HFF-Myc (cell line): ENCODE measurements around the gene CPZ.

ENCODE experiments used
- DNase-seq: peaks from one replicate; pipeline ENCODE4 v3.0.0-alpha.2; 2011; ENCODE audit warnings: low read depth; ENCODE audit errors: extremely low read depth
- H3K4me3 ChIP-seq: replicated peaks from 2 replicates; pipeline ENCODE4 v1.5.1; 2011; ENCODE audit warnings: low read depth, mild to moderate bottlenecking, control low read depth, low read length
- TF ChIP-seq, protein P1 (sequence below): IDR thresholded peaks from 2 replicates; pipeline ENCODE4 v1.5.1; 2012; ENCODE audit warnings: mild to moderate bottlenecking, low read depth, low read length, control low read depth; ENCODE audit errors: missing control alignments

Gene CPZ

DNA sequence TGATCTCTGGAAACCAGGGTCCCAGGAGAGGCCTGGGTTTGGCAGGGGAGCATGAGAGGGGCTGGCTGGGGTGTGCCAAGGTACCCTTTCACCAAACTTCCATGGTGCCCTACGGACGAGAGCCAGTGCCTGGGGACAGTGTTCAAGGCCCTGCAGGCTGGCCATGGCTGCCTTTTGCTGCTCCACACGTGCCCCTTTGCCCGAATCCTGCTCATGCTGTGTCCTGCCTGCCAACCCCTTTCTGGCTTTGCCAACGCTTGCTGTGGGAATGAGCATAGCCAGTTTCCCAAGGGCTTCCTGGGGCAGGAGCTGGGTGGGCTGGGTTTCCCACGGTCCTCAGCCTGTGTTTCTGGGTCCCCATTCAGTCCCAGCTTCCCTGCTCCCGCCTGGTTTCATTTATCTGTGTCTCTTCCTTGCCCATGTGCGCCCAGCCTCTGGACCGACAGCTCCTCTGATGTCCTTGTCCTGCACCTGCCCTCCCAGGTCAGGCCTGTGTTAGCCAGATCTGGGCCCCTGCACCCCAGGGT is 17.3 kb downstream of the CPZ start:
- TF ChIP-seq, protein P1, sequence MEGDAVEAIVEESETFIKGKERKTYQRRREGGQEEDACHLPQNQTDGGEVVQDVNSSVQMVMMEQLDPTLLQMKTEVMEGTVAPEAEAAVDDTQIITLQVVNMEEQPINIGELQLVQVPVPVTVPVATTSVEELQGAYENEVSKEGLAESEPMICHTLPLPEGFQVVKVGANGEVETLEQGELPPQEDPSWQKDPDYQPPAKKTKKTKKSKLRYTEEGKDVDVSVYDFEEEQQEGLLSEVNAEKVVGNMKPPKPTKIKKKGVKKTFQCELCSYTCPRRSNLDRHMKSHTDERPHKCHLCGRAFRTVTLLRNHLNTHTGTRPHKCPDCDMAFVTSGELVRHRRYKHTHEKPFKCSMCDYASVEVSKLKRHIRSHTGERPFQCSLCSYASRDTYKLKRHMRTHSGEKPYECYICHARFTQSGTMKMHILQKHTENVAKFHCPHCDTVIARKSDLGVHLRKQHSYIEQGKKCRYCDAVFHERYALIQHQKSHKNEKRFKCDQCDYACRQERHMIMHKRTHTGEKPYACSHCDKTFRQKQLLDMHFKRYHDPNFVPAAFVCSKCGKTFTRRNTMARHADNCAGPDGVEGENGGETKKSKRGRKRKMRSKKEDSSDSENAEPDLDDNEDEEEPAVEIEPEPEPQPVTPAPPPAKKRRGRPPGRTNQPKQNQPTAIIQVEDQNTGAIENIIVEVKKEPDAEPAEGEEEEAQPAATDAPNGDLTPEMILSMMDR = no peak
- DNase-seq = no peak
- no peak overlapping the region for H3K4me3 ChIP-seq

DNA sequence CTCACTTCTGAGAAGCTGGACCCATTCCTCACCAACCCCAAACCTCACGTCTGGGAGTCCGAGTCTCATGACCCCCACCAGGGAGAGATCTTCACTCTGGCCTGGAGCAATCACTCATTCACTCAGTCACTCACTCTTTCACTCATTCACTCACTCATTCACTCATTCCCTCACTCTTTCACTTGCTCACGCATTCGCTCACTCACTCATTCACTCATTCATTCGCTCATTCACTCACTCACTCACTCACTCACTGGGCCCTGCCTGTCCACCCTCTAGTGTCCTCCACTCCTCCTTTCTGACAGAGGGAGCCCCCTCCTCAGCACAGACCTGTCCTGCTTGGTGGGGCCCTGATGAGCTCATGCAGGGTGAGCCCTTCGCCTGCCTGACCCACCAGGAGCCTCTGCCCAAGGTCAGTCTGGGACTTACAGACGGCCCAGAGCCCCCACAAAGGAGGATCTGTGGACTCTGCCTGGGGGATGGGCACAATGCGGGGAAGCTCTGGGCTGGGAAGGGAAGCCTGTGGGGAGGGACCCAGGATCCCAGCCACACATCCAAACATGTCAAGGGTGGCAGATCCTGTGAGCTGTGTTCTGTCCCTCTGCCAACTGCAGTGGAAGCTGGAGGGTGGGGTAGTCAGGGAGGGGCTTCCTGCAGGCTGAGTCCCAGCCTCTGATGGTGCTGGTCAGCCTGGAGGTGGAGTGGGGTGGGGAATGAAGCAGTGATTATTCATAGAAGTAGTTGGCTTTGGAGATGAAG is 18.5 kb downstream of the CPZ start:
- DNase-seq = no peak
- H3K4me3 ChIP-seq = no peak overlapping the region
- TF ChIP-seq, protein P1 = no peak

DNA sequence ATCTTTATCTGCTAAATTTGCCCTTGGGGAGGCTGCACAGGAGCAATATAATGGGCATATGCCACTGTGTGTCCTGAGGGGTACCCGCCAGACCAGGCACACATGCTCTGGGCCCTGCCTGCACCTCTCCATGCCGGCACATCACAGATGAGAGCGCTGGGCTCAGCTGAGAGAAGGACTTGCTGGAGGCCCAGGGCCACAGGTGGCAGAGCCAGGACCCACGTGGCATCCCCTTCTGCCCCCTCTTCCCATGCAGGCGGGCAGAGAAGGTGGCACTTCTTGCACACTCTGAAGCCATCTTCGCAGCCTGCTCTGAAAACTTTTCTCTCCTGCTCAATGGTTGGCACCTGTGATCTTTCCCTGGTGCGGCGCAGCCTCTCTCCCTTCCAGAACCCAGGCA is 20.1 kb downstream of the CPZ start:
- TF ChIP-seq, protein P1 = no peak
- DNase-seq = no peak

DNA sequence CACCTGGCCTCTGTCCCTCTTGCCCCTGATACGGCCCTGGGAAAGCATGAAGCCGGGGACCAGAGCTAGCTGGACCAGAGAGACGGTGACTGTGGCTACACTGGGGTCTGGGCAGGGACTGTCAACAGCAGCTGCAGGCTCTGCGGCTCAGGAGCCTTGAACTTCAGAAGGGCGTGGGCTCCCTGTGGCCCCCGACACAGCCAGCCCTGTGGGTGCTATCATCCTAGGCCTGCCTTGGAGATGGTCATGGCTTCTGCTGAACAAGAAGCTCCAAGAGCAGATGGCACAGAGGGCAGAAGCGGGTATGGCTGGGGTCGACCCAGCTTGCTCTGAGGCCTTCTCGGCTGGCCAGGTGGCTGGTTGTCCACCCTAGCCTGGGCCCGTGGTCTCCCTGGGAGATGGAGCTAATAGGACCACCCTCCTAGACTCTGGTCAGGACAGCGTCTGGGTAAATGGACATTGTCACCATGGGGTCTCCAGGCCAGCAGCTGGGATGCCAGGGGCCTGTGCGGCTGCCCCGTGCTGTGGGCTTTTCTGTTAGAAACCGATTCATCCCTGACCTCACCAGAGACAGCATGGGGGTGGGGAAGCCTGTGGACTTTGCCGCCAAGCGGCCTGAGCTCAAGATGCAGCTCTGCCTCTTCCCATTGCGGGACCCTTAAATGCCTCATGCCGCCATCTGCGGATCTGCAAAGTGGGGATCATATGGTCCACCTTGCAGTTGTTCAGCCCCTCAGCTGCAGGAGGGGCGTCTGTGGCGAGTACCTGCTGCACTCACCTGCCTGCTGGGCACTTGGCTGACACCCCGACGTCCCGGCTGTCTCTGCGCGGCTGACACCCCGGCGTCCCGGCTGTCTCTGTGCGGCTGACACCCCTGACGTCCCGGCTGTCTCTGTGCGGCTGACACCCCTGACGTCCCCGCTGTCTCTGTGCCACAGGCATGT is 21.1 kb downstream of the CPZ start:
- H3K4me3 ChIP-seq = no peak overlapping the region
- DNase-seq = no peak
- TF ChIP-seq, protein P1 = no peak

More for the DNA sequence above, 20.1 kb downstream of the CPZ start:
- H3K4me3 ChIP-seq = no peak overlapping the region

DNA sequence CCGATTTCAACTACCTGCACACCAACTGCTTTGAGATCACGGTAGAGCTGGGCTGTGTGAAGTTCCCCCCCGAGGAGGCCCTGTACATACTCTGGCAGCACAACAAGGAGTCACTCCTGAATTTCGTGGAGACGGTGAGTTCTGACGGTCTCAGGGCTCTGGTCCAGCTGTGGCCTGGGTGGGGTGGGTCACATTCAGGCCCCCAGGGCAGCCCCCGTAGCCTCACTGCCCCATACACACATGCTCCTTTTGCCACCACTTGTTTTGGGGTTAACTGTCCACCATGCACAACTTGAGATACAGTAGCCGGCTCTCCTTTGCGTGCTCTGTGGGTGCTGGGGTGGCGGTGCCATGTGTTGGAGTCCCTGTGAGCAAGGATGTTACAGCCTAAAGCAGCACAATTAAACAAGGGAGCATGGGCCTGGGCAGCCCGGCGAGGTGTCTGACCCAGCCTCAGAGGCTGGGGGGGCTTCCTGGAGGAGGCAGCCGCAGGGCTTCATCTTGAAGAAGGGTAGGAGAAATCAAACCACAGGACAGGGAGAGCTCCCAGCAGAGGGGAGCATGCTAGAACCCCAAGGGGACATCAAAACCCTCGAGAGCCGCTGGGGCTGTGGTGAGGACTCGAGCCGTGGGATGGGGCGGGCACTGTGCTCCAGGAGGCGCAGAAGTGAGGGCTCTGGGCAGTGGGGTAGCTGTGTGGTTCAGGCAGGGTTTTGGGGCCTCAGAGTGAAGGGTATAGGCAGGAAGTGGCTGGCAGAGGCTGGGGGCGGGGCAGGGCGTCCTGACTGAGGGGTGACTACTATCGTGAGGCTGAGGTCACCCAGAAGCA is 22.0 kb downstream of the CPZ start:
- TF ChIP-seq, protein P1 = no peak
- no peak overlapping the region for H3K4me3 ChIP-seq
- no peak for DNase-seq

DNA sequence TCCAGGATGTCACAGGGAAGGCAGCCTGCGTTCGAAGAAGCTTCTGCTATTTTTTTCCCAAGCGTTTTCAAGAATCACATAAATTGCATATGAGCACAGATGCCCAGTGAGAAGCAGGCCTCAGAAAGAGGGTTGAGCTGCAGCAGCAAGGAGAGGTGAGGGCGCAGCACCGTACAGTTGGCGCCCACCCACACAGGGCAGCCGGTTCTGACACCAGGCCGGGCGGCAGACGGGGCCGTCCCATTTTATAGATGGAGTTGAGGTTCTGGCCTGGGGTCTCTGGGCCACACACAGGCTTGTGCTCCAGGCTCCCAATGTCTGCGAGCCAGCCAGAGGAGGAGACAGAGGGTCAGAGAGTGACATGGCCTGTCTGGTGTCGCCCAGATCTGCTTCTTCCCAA is 22.8 kb downstream of the CPZ start:
- TF ChIP-seq, protein P1 = no peak
- H3K4me3 ChIP-seq = no peak overlapping the region
- no peak for DNase-seq
